DMS114 treated with DMSO at 0.1 percent for 48 hours (cell line): Measurements from ENCODE around the gene SNCB.

Source experiments
- DNase-seq: peaks from one replicate; lab custom pipeline; 2025; ENCODE audit not compliant: unreplicated experiment; lab: John Stamatoyannopoulos, UW

Gene SNCB

DNA sequence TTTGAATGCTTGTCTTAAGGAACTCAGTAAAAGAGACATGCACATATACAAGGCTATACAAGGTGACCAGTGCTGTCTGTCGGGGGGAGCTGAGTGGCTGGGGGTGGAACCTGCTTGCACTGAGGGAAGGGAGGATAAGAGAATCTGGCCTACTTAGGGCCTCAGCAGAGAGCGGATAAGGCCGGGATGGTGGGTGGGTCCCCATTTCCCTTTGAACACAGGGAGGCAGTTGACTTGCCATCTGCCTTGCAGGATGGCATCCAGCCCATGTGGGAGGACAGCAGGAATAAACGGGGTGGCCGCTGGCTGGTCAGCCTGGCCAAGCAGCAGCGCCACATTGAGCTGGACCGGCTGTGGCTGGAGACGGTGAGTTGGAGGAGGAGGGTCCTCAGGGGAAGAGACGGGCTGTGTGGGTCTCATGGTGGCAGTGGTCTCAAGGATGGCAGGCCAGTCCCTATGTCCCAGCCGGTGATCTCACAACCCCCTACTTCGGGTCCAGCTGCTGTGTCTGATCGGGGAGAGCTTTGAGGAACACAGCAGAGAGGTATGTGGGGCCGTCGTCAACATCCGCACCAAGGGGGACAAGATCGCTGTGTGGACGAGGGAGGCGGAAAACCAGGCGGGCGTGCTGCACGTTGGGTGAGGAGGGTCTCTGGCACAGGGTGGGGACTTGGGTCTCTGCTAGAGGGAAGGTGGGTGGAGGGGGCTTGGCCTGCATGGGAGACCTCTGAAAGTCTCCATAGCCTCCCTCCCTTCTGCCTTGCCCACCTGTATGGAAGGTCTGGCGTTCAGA, 14.7 kb upstream of the SNCB start:
- no peak for DNase-seq

DNA sequence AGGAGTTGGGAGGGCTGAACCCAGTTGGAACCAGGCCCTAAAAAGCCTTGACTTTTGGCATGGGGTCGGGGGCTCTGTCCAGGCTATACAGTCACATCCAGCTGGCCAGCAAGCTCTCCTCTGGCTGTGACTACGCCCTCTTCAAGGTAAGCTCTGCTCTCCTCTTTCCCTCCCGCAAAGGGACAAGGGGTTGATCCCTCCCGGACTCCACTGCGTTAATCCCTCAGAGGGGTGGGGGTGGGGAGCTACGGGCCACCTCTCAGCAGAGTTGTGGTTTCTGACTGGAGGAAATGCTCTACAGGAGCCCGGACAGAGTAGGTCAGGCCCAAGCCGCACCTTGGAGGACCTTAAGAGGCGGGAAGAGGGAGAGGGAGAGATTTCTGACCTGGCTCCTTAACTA, 14.0 kb upstream of the SNCB start:
- DNase-seq = no peak

- DNase-seq = no peak
Observed at GRCh38 chr5:176643491-176644219, 13.3 kb upstream of the SNCB start.

DNA sequence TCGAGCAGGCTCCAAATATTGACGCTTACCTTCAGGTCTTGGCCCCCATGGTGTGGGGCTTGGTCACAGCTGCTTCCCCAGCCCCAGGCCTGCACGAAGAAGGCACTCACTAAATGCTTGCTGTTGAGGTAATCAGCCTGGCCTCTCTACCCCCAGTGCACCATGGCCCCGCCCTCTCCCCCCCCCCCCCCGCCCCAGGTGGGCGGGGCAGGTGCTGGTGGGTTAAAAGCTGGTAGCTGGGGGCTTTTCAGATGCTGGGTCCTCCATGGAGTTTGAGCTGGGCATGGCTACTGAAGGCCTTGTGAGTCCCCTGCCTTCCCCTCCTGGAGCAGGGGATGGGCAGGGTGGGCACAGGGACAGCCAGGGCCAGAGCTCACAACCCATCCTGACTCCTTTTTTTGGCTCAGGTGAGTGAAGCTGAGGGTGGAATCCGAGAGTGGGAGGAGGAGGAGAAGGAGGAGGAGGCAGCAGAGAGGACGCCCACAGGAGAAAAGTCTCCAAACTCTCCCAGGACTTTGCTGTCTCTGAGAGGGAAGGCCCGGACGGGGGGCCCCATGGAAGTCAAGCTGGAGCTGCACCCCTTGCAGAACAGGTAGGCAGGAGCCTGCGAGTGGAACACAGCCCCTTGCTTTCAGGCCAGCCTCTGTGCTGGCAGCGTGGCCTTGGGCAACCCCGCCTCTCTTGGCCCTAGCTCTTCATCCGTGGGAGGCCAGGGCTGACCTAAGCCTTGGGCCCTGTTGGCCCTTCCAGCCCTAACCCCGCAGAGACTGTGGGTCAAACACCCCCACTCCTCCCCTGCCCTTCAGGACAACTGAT, 12.5 kb upstream of the SNCB start:
- no peak for DNase-seq

DNA sequence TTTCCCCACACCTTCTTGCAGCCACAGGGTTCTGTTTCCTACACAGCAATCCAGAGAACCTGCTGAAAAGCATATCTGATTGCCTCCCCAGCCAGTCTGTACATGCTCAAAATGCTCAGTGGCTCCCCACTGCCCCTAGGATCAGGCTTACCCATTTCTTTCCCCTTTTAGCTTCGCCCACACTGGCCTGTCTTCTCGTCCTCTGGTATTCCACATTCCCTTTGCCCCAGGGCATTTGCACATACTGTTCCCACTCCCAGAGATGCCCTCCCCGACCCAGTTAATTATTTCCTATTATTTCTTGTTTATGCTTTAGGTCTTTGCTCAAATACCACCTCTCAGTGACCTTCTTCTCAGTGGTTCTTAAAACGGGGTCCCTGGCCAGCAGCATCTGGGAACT, 10.3 kb upstream of the SNCB start:
- DNase-seq = no peak

DNA sequence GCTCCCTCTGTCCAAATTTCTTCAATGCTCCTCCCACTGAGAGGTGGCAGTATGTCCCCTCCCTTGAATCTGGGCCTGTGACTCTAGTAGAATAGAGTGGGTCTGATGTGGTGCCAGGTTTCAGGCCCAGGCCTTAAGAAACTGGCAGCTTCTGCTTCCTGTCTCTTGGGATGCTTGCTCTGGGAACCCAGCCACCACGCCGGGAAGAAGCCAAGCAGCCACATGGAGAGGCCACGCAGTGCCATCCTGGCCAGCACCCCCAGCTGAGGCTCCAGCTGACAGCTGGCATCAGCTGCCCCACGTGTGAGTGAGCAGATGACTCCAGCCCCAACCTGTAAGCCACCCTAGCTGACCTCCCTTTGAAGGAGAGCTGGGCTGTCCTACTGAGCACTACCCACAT, 9.6 kb upstream of the SNCB start:
- no peak for DNase-seq

DNA sequence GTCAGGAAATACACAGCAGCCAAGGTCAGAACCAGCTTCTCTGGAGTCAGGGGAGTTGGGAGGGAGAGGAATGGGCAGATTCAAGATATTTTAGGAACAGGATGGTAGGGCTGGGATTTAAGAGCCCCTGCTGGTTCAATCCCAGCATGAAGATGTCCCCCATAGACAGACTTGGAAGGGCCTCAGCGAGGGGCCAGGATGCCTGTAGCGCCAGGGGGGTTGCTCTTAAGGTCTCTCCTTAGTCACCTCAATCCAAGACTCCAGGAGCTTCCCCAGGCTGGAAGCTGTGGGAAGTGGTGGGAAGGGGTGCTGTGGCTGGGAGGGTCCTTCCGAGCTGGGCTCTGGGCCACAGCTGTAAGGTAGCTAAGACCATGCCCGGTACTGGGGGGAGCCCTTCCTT, 8.9 kb upstream of the SNCB start:
- DNase-seq = no peak

DNA sequence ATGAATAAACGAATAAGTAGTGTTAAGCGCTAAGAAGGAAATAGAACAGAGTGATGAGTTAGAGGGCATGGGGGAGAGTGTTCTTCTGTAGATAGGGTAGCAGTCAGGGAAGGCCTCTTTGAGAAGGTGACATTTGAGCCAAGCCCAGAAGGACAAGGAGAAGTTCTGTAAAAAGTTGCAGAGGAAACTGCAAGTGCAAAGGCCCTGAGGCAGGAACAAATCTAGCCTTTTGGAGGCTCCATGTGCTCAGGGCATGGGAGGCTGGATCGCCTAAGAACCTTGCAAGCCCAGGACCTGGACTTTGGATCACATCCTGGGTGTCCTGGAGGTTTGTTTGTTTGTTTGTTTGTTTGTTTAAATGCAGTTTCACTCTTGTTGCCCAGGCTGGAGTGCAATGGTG, 8.1 kb upstream of the SNCB start:
- no peak for DNase-seq

GRCh38 chr5:176637556-176637955, 7.2 kb upstream of the SNCB start:
- no peak for DNase-seq

- DNase-seq = no peak
Observed at GRCh38 chr5:176636426-176636825, 6.1 kb upstream of the SNCB start.

GRCh38 chr5:176633598-176633997, 3.3 kb upstream of the SNCB start:
- DNase-seq = no peak

DNA sequence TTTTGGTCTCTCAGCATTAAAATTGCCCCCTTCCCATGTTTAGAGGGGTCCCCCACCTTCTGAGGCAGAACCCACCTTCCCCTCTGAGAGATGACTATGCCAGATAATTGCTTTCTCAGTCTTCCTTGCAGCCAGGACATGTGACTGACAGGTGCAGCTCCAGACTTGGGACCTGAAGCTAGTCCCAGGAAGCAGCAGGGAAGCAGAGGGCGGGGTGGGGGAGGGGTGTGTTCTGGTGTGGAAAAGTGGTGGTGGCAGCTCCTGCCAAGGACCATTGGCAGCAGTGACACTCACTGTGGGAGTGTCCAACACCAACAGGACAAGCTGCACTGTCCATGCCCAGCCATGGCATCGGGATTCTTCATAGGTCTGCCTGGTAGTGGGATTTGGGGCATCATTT, 2.4 kb upstream of the SNCB start:
- no peak for DNase-seq

DNA sequence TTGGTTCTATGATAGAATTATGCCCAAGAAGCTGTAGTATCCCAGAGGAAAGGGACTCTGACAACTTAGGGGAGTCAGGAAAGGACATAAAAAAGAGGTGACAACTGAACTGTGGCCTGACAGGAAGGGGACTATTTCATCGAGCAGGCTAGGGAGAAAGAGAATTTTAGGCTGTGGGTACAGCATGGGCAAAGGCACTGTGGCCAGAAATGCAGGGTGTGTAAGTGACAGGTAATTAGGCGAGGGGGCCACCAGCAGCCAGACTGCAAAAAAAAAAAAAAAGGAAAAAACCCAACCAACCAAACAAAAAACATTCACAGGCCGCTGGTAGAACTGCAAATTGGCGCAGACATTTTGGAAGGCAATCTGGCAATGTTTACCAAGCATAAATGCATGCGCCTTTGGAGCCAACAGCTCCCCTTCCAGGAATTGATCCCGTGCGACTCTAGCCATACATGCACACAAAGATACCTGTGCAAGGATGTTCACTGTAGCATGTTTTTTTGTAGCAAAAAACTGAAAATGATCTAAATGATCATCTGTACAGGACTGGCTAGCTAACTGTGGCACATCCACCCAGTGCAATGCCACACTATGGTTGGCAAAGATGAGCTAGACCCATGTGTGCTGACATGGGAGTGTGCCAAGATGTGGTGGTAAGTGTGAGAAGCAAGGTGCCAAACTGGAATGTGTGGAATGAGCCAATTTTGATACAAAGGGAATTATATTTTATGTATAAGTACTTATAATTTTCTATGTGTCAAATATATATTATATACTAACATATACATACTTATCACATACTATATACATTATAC, 1.3 kb upstream of the SNCB start:
- no peak for DNase-seq

DNA sequence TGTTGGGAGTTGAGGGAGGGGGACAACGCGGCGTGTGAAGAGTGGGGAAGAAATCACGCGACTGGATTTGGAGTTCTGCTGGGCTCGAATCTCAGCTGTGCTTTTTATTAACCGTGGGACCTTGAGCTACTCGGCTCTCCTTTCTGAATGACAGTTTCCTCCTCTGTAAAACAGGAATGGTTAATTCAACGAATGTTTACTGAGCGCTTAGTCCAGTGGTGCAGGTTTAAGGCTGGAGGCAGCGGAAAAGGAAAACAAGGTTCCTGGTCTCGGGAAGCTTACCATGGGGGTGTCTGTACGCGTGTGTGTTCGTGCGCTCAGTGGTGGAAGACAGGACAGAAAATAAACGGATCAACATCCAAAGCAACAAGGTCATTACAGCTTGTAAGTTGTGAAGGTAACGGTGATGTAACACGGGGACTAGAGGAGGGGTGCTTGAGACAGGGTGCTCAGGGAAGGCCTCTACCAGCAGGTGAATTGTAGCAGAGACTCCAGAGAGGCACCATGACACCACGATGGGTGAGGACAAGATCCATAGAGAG, 418 bp upstream of the SNCB start:
- DNase-seq = peak; percentile 65

DNA sequence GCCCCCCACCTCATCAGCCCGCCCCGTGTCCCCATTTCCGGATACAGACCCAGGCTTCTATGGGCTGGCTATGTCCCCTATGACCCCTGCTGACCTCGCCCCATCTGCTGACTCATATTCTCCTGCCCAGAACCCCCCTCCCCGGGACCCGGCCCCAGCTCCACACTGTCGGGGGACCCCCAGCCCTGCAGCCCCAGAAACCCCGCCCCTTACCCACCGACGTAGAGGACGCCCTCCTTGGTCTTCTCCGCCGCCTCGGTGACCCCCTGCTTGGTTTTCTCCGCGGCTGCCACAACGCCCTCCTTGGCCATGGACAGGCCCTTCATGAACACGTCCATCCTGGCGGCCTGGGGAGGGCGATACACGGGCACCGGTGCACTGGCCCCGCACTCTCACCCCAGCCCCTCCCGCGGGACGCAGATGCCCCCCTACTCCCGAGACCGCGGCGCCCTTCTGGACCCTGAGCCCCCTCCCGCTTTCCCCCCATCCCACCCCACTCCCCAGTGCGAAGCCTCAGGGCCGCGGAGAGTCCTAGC, 949 bp downstream of the SNCB start:
- DNase-seq = no peak

DNA sequence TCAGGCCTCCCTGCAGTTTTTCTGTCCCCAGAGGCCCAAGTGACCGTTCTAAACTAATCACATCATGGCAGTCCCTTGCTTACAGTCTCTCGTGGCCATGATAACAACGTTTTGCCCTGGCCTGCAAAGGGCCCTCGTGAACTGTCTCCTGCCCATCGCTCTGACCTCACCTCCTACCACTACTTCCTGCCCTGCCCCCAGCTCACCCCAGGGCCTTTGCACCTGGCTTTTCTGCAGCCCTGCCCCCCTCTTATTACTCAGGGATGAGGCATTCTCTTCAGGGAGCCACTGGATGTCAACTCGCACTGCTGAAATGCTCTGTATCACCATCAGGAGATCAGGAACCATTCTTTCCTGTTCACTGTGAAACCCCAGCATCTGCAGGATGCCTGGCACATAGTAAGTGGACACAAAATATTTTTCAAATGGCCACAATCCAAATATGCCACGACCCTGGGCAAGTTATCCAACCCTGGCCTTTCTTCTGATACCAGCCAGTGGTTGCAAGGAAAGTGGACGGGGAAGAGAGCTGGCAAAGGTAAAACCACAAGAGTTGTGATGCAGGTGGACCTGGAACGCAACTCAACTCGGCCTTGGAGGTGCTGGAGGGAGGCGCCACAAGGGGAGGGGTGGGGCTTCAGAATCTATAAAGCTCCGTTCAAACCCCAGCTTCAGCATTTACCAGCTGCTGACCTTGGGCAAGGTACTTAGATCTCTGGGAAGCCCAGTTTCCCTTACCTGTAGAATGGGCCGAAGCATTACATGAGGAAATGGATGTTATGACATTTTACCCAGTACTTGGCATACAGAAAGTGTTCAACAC, 1.7 kb downstream of the SNCB start:
- DNase-seq = no peak

DNA sequence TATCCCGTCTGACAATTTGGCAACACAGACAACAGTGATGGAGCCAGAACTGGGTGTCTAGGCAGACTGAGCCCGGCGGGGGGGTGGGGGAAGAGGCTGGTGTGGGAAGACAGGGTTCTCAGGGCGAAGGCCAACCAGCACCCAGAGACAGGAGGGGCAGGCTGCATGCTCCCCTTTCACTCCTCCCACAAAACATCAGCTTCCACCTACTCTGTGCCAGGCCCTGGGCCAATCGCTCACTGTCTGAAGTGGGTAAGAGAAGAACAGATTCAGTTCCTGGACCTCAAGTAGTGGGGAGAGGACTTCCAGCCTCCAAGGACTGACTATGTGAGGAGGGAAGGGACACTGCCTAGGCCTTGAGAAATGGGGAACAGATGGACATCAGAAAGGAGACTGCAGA, 2.8 kb downstream of the SNCB start:
- no peak for DNase-seq

DNA sequence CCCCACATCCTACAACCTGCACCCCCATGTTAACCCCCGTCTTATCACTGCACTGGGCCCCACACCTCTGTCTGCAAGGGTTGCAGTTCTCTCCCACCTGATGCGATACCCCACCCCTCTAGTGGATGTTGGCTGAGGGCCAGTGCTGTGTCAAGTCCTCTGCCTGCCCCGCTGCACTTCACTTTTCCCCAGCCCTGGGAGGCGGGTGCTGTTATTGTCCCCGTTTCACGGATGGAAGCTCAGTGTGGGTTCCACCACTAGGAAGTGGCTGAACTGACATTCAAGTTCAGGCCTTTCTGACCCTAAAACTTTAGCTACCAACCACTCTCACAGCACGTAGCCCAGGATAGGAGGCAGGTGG, 3.5 kb downstream of the SNCB start:
- no peak for DNase-seq

GRCh38 chr5:176625966-176626875, 4.1 kb downstream of the SNCB start:
- no peak for DNase-seq
